GM12878 (cell line): ENCODE results near the gene PI4K2A. TPM values are rescaled to one million over a fixed set of nuclear protein-coding genes. Genes with fewer than 3 reads are reported as not detected.

ENCODE experiments used
- ATAC-seq: fragments of 200-7000 bp; cut with Tn5 transposase; 3 replicates; pipeline ENCODE4 v1.9.1; 2020; ENCODE audit warnings: mild to moderate bottlenecking, moderate library complexity
- BruUV-seq: library from RNA; stranded (reverse); fragments of 400-500 nt; replicated peaks from 2 replicates; lab custom pipeline; 2021; lab: Mats Ljungman, UMichigan
- CTCF ChIA-PET: fragments of 300-600 bp; sonication (Branson Sonifier 250); formaldehyde crosslinking; extraction: SDS; loops from one replicate; lab custom pipeline; 2021; ENCODE audit warnings: inconsistent platforms; lab: Yijun Ruan, JAX
- POLR2A ChIA-PET: fragments of 350-600 bp; formaldehyde crosslinking; extraction: SDS; loops from one replicate; lab custom pipeline; 2021; ENCODE audit warnings: inconsistent platforms; lab: Charles Lee
- RAD21 ChIA-PET: fragments of 300-600 bp; sonication (Branson Sonifier 250); formaldehyde crosslinking; loops from one replicate; lab custom pipeline; 2023; ENCODE audit warnings: antibody characterized with exemption; ENCODE audit not compliant: unreplicated experiment; lab: Charles Lee
- SMC1A ChIA-PET: fragments of 300-600 bp; sonication (Branson Sonifier 250); formaldehyde crosslinking; loops from one replicate; lab custom pipeline; 2023; ENCODE audit not compliant: unreplicated experiment, uncharacterized antibody; lab: Charles Lee
- DNase-seq: peaks from one replicate; pipeline ENCODE4 v3.0.0-alpha.2; 2011; ENCODE audit warnings: low read depth, low spot score
- FAIRE-seq: peaks from 3 replicates; lab custom pipeline; 2011; peaks lifted over from hg19 to GRCh38; lab: Jason Lieb, UNC
- H2AFZ ChIP-seq: 2 replicates; pipeline ENCODE4 v1.6.0; 2011; ENCODE audit warnings: low read depth, low read length, control low read depth; ENCODE audit not compliant: control insufficient read depth
- H3K27ac ChIP-seq: 2 replicates; pipeline ENCODE4 v1.5.1; 2011; ENCODE audit warnings: control low read depth; ENCODE audit not compliant: control insufficient read depth, insufficient read depth
- H3K27me3 ChIP-seq, 2 experiments: replicated peaks in 1 of 2; 2 replicates each; pipeline versions ENCODE4 v1.6.0 to v1.6.1; 2011; ENCODE audit warnings: low read length in 1 of 2; ENCODE audit not compliant: control insufficient read depth in 2 of 2, insufficient read depth in 2 of 2
- H3K36me3 ChIP-seq, 2 experiments: 2 replicates each; pipeline ENCODE4 v1.5.1; 2011; ENCODE audit warnings: low read length in 1 of 2; ENCODE audit not compliant: control insufficient read depth in 2 of 2, insufficient read depth in 2 of 2
- H3K4me1 ChIP-seq: 2 replicates; pipeline ENCODE4 v1.6.1; 2011; ENCODE audit warnings: mild to moderate bottlenecking, low read length, moderate library complexity, mixed read lengths; ENCODE audit not compliant: control insufficient read depth, insufficient read depth
- H3K4me2 ChIP-seq: 2 replicates; pipeline ENCODE4 v1.6.0; 2011; ENCODE audit warnings: control low read depth; ENCODE audit not compliant: control insufficient read depth, insufficient read depth
- H3K4me3 ChIP-seq: fragments of 200-600 bp; sonication (generic); 2 replicates; pipeline ENCODE4 v1.5.1; 2016
- H3K79me2 ChIP-seq: 2 replicates; pipeline ENCODE4 v1.6.0; 2011; ENCODE audit warnings: low read length; ENCODE audit not compliant: control insufficient read depth, insufficient read depth
- H3K9ac ChIP-seq: 2 replicates; pipeline ENCODE4 v1.8.0; 2011; ENCODE audit warnings: low read length, control low read depth, mixed read lengths; ENCODE audit not compliant: control insufficient read depth, insufficient read depth
- H3K9me3 ChIP-seq: replicated peaks from 3 replicates; pipeline ENCODE4 v1.5.1; 2011; ENCODE audit warnings: mild to moderate bottlenecking, low read length; ENCODE audit not compliant: control insufficient read depth, insufficient read depth
- H4K20me1 ChIP-seq: 2 replicates; pipeline ENCODE4 v1.6.0; 2011; ENCODE audit not compliant: control insufficient read depth, insufficient read depth
- BACH1 ChIP-seq: fragments of 450-650 bp; IDR thresholded peaks from 2 replicates; pipeline ENCODE4 v1.6.1; 2017; ENCODE audit warnings: mild to moderate bottlenecking, borderline replicate concordance
- BRCA1 ChIP-seq: IDR thresholded peaks from 2 replicates; pipeline ENCODE4 v1.6.1; 2011; ENCODE audit warnings: low read depth, low read length, improper control_type of control experiment
- CEBPB ChIP-seq, 2 experiments: fragments of 150-350 bp in 1 of 2; IDR thresholded peaks; 2 replicates each; pipeline ENCODE4 v1.6.1; 2012 to 2014; ENCODE audit warnings: low read depth in 2 of 2, low read length in 2 of 2, borderline replicate concordance in 1 of 2, inconsistent platforms in 1 of 2
- CREB1 ChIP-seq: IDR thresholded peaks from 2 replicates; pipeline ENCODE4 v1.6.1; 2012; ENCODE audit warnings: low read depth, mild to moderate bottlenecking, inconsistent platforms
- EZH2 ChIP-seq: IDR thresholded peaks from 2 replicates; pipeline ENCODE4 v1.6.1; 2012; ENCODE audit warnings: low read depth, mild to moderate bottlenecking, control low read depth, inconsistent platforms, low read length, borderline replicate concordance; ENCODE audit not compliant: control insufficient read depth
- HDAC2 ChIP-seq: fragments of 200-600 bp; sonication (generic); IDR thresholded peaks from 2 replicates; pipeline ENCODE4 v1.6.1; 2017
- HDAC6 ChIP-seq: fragments of 200-600 bp; sonication (generic); IDR thresholded peaks from one replicate; pipeline ENCODE4 v1.8.0; 2017; ENCODE audit warnings: antibody characterized with exemption; ENCODE audit not compliant: unreplicated experiment
- NR2C2 ChIP-seq: IDR thresholded peaks from 2 replicates; pipeline ENCODE4 v1.6.1; 2011; ENCODE audit warnings: borderline replicate concordance, low read depth; ENCODE audit not compliant: control insufficient read depth, insufficient read length
- PAX8 ChIP-seq: fragments of 450-650 bp; IDR thresholded peaks from 2 replicates; pipeline ENCODE4 v1.6.1; 2017; ENCODE audit warnings: mild to moderate bottlenecking, moderate library complexity
- SPI1 ChIP-seq: IDR thresholded peaks from 2 replicates; pipeline ENCODE4 v1.6.1; 2011; ENCODE audit warnings: low read depth, mild to moderate bottlenecking, low read length, moderate library complexity, borderline replicate concordance; ENCODE audit not compliant: insufficient read depth
- WGBS: methylation state at CpG from one replicate; pipeline ENCODE4 v1.1.6; 2016; ENCODE audit warnings: low lambda C conversion rate; ENCODE audit not compliant: insufficient replicate concordance, insufficient coverage; ENCODE audit errors: missing lambda C conversion rate; 5-methylcytosine and 5-hydroxymethylcytosine counted together
- in situ Hi-C: fragments of 300-500 bp; cut with MboI; formaldehyde crosslinking; loops from 9 replicates; pipeline ENCODE4 v1.14.3; 2018; ENCODE audit warnings: mixed read lengths
- intact Hi-C: fragments of 100-400 bp; cut with micrococcal nuclease; formaldehyde crosslinking; loops from one replicate; pipeline ENCODE4 v1.14.2; 2022; ENCODE audit not compliant: unreplicated experiment
- polyA plus RNA-seq, 11 experiments: library from polyadenylated mRNA; depleted of rRNA in 4 of 11; unstranded in 6 of 11; stranded (reverse) in 5 of 11; fragments of >200 nt; fragmentation: Nextera tagmentation in 4 of 11; fragmentation: Illumina TruSeq in 1 of 11; extraction: Ambion mirVana in 4 of 11; extraction: Trizol in 1 of 11; gene quantifications; 1 replicate in 1 of 11; 2 replicates in 10 of 11; pipeline versions ENCODE4 v1.2.1 to v1.2.3, GENCODE V29; 2011 to 2016; ENCODE audit warnings: inconsistent platforms in 2 of 11, missing spikeins in 2 of 11, low read depth in 1 of 11
- total RNA-seq, 4 experiments: library from RNA; depleted of rRNA in 3 of 4; stranded (reverse); fragments of >200 nt in 3 of 4; fragmentation: Illumina TruSeq in 1 of 4; extraction: Trizol in 1 of 4; gene quantifications; 2 replicates each; pipeline versions ENCODE4 v1.2.1 to v1.2.3, GENCODE V29; 2013 to 2021
- TF ChIP-seq, protein P1 (sequence below): IDR thresholded peaks from 2 replicates; pipeline ENCODE4 v1.6.1; 2012; ENCODE audit warnings: low read length, inconsistent platforms
- TF ChIP-seq, protein P2 (sequence below): fragments of 450-650 bp; formaldehyde crosslinking; IDR thresholded peaks from 2 replicates; pipeline ENCODE4 v1.5.0; 2022; ENCODE audit warnings: mild to moderate bottlenecking, missing genetic modification characterization

PI4K2A gene
- total and polyA plus RNA-seq, 10 of the 15 experiments (the other 5 are each of a cell fraction or from before 2014, with no cell fraction given), result 1.5 to 14.5 (median 10.0) TPM

DNA sequence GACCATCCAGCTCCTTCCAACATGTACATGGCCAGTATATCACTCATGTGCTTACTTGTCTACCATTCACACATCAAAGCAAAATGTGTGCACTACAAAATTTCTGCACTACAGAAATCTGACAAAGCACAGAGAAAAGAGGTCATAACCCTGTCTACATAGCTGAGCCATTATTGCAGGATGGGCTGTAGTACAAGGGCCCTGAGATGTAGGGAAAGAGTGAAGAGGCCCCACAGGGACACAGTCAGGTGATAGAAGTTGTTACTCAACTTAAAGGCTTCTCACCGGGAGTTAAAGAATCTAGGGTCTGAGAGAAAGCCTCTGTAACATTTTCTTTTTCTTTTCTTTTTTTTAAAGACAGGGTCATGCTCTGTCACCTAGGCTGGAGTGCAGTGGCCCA is 29.1 kb downstream of the PI4K2A start:
- no peaks in the 10 kb centered on the region for H3K27me3 ChIP-seq
- ChIA-PET RAD21 (no interaction called here), POLR2A (no interaction called here), SMC1A (interaction anchor here (1.2 to 1.7 kb wide), 2 partner anchors 20 to 67 kb away, joined by 4 to 6 read pairs; partner anchors contain the start of gene ZFYVE27), CTCF (interaction anchor here (0.7 to 1.6 kb wide), 4 partner anchors 10 to 98 kb away, joined by 3 to 4 read pairs (median 3); no protein-coding TSS in a partner anchor)
- no peaks in the 10 kb centered on the region for H3K79me2 ChIP-seq
- FAIRE-seq, result no peak
- no peak overlapping the region for H3K9ac ChIP-seq
- H3K36me3 ChIP-seq, result peaks cover 2 to 10% of the 10 kb centered on the region in 2 experiments
- no peak for TF ChIP-seq HDAC2
- no peak for TF ChIP-seq CREB1
- no peak for TF ChIP-seq SPI1
- no peak for TF ChIP-seq BRCA1
- no peak for TF ChIP-seq BACH1
- TF ChIP-seq, protein P1, sequence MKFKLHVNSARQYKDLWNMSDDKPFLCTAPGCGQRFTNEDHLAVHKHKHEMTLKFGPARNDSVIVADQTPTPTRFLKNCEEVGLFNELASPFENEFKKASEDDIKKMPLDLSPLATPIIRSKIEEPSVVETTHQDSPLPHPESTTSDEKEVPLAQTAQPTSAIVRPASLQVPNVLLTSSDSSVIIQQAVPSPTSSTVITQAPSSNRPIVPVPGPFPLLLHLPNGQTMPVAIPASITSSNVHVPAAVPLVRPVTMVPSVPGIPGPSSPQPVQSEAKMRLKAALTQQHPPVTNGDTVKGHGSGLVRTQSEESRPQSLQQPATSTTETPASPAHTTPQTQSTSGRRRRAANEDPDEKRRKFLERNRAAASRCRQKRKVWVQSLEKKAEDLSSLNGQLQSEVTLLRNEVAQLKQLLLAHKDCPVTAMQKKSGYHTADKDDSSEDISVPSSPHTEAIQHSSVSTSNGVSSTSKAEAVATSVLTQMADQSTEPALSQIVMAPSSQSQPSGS, result no peak
- no peak for TF ChIP-seq EZH2
- no peak for TF ChIP-seq PAX8
- TF ChIP-seq NR2C2, result no peak
- TF ChIP-seq HDAC6, result no peak
- no peak for TF ChIP-seq CEBPB (IDR thresholded peaks at IDR 0.05; ENCODE audit: borderline replicate concordance in 1 of 2, low read depth in 2 of 2, low read length in 2 of 2)
- TF ChIP-seq, protein P2, sequence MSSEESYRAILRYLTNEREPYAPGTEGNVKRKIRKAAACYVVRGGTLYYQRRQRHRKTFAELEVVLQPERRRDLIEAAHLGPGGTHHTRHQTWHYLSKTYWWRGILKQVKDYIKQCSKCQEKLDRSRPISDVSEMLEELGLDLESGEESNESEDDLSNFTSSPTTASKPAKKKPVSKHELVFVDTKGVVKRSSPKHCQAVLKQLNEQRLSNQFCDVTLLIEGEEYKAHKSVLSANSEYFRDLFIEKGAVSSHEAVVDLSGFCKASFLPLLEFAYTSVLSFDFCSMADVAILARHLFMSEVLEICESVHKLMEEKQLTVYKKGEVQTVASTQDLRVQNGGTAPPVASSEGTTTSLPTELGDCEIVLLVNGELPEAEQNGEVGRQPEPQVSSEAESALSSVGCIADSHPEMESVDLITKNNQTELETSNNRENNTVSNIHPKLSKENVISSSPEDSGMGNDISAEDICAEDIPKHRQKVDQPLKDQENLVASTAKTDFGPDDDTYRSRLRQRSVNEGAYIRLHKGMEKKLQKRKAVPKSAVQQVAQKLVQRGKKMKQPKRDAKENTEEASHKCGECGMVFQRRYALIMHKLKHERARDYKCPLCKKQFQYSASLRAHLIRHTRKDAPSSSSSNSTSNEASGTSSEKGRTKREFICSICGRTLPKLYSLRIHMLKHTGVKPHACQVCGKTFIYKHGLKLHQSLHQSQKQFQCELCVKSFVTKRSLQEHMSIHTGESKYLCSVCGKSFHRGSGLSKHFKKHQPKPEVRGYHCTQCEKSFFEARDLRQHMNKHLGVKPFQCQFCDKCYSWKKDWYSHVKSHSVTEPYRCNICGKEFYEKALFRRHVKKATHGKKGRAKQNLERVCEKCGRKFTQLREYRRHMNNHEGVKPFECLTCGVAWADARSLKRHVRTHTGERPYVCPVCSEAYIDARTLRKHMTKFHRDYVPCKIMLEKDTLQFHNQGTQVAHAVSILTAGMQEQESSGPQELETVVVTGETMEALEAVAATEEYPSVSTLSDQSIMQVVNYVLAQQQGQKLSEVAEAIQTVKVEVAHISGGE, result no peak
- H3K4me1 ChIP-seq, result no peaks in the 10 kb centered on the region
- H3K4me3 ChIP-seq, result no peak overlapping the region
- ATAC-seq, result no peak
- H3K4me2 ChIP-seq, result no peak overlapping the region
- no peak for DNase-seq
- H3K9me3 ChIP-seq, result no peaks in the 10 kb centered on the region
- BruUV-seq, result no TSS peak
- in situ Hi-C loops, result no loop called here
- H3K27ac ChIP-seq, result no peak overlapping the region
- intact Hi-C loops, result no loop called here
- H4K20me1 ChIP-seq, result no peaks in the 10 kb centered on the region
- H2AFZ ChIP-seq, result no peak overlapping the region
- 100% methylated on average over 1 of the region's 1 CpG for WGBS
